NCI-H2227 (cell line): ENCODE data around the gene PAN2.
"Not testable (repeated sequence)": the region's sequence is repeated elsewhere in the genome, so short reads cannot be mapped to it uniquely, and the experiment has no call there.

Experiments used
- DNase-seq: peaks from one replicate; lab custom pipeline; 2025; ENCODE audit not compliant: unreplicated experiment; lab: John Stamatoyannopoulos, UW

Gene PAN2

DNA sequence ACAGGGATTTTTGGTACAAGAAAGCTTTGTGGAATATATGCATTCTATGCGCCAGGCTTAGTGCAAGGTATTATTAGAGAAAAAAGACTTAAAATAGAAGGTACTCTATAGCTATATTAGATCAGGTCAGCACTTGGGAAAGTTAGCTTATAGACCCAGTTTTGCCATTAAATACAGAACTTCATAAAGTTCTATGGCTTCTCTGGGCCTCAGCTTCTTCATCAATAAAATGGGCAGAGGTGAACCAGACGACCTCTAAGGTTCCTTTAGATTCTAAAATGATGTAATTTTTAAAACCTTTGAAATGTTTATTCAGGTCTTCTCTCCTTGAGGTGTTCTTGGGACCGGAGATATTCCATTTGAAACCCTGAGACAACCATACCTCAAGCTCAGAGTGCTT lies 25.1 kb downstream of the PAN2 start:
- no peak for DNase-seq

- DNase-seq, result no peak
Observed at GRCh38 chr12:56307221-56307965, 26.4 kb downstream of the PAN2 start.

GRCh38 chr12:56304872-56305590 lies 28.8 kb downstream of the PAN2 start:
- no peak for DNase-seq

DNA sequence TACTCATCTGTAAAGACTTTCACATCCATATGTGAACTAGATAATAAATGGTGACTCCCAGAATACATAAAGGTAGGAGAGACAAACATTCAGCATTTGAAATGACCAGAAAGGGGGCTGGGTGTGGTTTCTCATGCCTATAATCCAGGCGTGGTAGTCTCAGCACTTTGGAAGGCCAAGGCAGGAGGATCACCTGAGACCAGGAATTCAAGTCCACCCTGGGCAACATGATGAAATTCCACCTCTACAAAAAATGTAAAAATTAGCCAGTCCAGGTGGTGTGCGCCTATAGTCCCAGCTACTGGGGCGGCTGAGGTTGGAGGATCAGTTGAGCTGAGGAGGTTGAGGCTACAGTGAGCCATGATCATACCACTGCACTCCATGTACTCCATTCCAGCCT lies 29.5 kb downstream of the PAN2 start:
- no peak for DNase-seq

GRCh38 chr12:56300644-56301464 lies 32.9 kb downstream of the PAN2 start:
- DNase-seq, result peak; percentile 61

DNA sequence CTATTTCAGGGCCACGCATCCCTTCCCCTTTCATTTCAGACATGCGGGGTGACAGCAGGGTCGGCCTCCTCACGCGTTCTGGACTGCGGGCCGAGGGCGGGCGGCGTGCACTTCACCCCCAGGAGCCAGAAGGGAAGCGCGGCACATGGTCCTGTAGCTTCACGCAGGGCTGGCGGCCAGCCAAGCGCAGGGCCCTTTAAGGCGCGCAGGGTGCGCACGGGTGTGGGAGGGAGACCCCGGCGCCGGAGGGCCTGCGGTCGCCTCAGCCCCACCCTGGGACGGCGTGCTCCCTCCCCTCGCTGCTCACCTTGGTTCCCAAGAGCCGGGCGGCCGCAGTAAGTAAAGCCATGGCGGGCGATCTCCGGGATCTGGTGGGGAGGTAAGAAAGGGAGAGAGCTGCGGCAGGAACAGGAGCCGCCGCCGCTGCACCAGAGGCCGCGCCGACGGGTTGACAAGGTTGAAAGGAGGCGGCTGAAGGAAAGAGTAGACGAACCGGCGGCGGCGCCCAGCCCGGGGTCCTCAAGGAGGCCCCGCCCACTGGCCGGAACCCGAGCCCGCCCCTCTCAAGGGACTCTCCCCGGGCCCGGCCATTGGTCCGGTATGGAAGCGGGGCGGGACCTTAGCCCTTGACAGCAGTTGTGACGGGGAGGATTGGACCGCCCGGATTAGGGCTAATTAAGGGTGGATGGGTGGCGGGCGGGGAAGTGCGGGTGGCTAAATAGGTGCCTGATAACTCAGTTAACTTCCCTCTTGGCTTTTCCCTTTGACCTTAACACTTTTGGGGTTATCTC lies 33.8 kb downstream of the PAN2 start, which contains the start of gene CS:
CS (minus strand) TSS at position 478 of the 791 bp plus-strand sequence; CDS start at position 349, 129 bp downstream.
- DNase-seq, result peak; percentile 97

- DNase-seq, result peak; percentile 27
Observed at GRCh38 chr12:56299308-56299852, 34.4 kb downstream of the PAN2 start.

GRCh38 chr12:56298828-56299227 lies 35.0 kb downstream of the PAN2 start:
- DNase-seq, result no peak

GRCh38 chr12:56297400-56297799 lies 36.4 kb downstream of the PAN2 start:
- DNase-seq, result no peak

DNA sequence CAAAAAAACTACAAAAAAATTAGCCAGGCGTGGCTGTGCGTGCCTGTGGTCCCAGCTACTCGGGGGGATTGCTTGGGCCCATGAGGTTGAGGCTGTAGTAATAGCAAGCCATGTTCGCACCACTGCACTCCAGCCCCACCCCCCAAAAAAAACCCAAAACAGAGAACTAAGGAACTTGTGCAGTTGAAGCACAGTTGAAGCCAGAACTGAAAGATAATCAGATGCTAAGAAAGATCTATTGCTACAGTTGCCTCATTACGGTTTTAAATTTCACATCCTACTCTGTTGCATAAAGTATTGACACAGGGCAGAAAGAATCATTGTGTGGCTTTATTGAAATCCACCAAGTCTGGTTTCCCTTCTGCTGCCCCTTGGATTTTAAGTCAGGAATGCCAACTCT lies 37.5 kb downstream of the PAN2 start:
- no peak for DNase-seq

- no peak for DNase-seq
Observed at GRCh38 chr12:56293795-56294194, 40.0 kb downstream of the PAN2 start.

DNA sequence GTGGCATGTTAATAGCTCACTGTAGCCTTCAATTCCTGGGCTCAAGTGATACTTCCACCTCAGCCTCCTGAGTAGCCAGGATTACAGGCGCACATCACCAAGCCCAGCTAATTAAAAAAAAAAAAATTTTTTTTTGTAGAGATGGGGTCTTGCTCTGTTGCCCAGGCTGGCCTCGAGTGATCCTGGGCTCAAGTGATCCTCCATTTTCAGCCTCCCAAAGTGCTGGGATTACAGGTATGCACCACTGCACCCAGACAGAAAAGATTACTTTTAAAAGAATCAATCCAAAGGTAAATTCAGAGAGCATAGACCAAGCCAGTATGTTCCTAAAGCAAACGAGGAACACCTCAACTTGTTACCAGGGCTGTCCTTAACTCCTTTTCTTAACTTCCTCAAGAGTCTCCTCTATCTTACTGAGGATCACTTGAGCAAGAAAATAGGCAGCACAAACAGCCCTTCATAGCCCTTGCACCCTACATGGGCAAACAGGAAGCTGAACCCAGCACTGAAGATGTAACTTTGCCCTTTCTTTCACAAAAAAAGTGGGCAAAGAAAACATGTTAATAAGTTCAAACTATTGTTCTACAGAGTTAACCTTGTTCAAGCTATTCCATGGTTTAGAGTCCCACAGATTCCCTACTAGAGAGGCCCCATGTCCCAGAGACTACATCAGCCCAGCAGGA lies 45.0 kb downstream of the PAN2 start:
- DNase-seq, result no peak

DNA sequence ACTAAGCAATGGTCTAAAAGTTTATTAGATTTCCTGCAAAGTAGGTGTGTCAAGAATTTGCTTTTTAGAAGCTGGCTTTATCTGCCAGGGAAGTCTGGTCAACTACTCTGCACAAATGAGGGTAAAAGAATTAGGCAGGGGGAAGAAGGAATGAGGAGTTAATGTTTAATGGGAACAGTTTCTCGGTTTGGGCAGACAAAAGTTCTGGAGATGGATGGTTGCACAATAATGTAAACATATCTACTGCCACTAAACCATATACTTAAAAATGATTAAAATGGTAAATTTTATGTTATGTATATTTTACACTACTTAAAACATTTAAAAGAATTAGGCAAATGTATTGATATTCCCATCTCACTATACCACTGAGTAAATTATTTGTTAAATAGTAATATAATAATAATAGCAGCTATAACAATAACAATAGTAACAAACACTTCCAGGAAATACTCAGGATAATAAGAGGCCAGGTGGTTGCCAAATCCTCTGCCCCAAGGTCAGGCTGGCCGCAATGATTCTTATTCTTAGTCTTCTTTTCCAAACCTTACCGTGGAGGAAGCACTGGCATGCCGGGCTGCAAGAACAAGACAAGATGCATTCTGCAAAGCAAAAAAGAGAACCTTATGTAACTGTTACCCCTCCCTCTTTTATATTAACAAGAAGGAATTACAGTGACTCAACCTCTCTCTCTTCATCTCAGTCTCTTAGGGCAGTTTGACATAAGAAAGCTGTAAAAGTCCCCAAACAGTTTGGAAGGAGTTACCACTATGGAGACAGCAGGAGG lies 47.6 kb downstream of the PAN2 start:
- no peak for DNase-seq

GRCh38 chr12:56284263-56284662 lies 49.5 kb downstream of the PAN2 start:
- DNase-seq, result not testable (repeated sequence)

DNA sequence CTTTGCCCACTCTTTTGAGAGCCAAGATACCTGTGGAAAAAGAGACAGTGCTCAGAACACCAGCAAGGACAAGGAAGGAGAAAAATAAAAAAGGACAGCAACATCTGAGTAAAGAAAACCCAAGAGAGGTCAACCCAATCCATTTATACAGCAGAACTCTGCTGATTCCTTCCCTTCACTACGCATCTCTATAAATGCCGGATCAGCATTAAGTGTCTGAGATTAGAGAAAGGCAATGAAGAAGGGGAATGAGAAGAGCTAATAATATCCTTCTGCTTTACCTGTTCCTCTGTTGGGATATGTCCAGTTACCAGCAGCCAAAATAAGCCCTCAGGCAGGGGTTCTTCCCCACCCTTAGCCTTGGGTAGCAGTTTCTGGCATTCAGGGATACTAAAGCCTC lies 51.2 kb downstream of the PAN2 start:
- no peak for DNase-seq

GRCh38 chr12:56282030-56282429 lies 51.8 kb downstream of the PAN2 start:
- DNase-seq, result no peak

- DNase-seq, result no peak
Observed at GRCh38 chr12:56280849-56281248, 53.0 kb downstream of the PAN2 start.

GRCh38 chr12:56278905-56279304 lies 54.9 kb downstream of the PAN2 start:
- DNase-seq, result no peak

GRCh38 chr12:56274299-56274698 lies 59.5 kb downstream of the PAN2 start:
- no peak for DNase-seq
